Colonic mucosa (tissue), 4 donors: ENCODE data around the gene NFYA. TPM values are rescaled to one million over a fixed set of nuclear protein-coding genes. Genes with fewer than 3 reads are reported as not detected.

Experiments used
- DNase-seq: peaks from one replicate; pipeline ENCODE4 v3.0.0-alpha.2; 2020
- H3K27ac ChIP-seq: fragments of 200-600 bp; one replicate; pipeline ENCODE4 v1.8.0; 2021
- H3K27me3 ChIP-seq: fragments of 200-600 bp; one replicate; pipeline ENCODE4 v1.8.0; 2021
- H3K36me3 ChIP-seq: fragments of 200-600 bp; one replicate; pipeline ENCODE4 v1.8.0; 2021
- H3K4me1 ChIP-seq: fragments of 200-600 bp; one replicate; pipeline ENCODE4 v1.8.0; 2021; ENCODE audit warnings: mild to moderate bottlenecking
- H3K4me3 ChIP-seq: fragments of 200-600 bp; one replicate; pipeline ENCODE4 v1.8.0; 2021
- H3K9ac ChIP-seq, 2 donors: one replicate each; pipeline ENCODE4 v1.7.0; 2013; ENCODE audit warnings: control low read depth in 2 of 2, low read depth in 2 of 2, low read length in 2 of 2
- H3K9me3 ChIP-seq: fragments of 200-600 bp; one replicate; pipeline ENCODE4 v1.8.0; 2021
- CTCF ChIP-seq: fragments of 200-600 bp; IDR thresholded peaks from one replicate; pipeline ENCODE4 v1.8.0; 2022; ENCODE audit warnings: antibody characterized with exemption, mild to moderate bottlenecking
- intact Hi-C: fragments of 100-400 bp; cut with DNase I; formaldehyde crosslinking; loops from one replicate; pipeline ENCODE4 v1.14.1; 2022
- total RNA-seq, 2 donors: library from RNA; stranded (reverse); fragmentation: NEBNext Ultra II Directional in 1 of 2; extraction: Animal tissue kit (Norgen Biotek cat#: 25700) in 1 of 2; gene quantifications; one replicate each; pipeline ENCODE4 v1.2.1, GENCODE V29; 2021
- donor health status: healthy.
- donor health status: DM: no; HTN: no; CAD: no.
- donor health status: DM: no; HTN: no; CAD: no.

The NFYA gene
- 10 to 100 TPM; 21.2 to 24.5 TPM for total RNA-seq

- H3K27ac ChIP-seq, result peak within 1 kb of the TSS; percentile 100
- peak within 1 kb of the TSS; percentile 89 for H3K4me3 ChIP-seq
- intact Hi-C loops, result no loop called here
- DNase-seq, result no peak
- H3K4me1 ChIP-seq, result no peaks in the 10 kb centered on the region
- H3K9ac ChIP-seq, result peak within 1 kb of the TSS; percentile 95 to 100
- no peaks in the 10 kb centered on the region for H3K9me3 ChIP-seq
- H3K36me3 ChIP-seq, result no peaks in the 10 kb centered on the region
- TF ChIP-seq CTCF, result no peak
- no peaks in the 10 kb centered on the region for H3K27me3 ChIP-seq
Observed at GRCh38 chr6:41072836-41073202, at the start of gene NFYA. TSS of gene NFYA (plus strand) at chr6:41072974. CDS start at chr6:41079090, 6,116 bp downstream.

- Histone ChIP-seq H3K4me3 (no peak overlapping the region), H3K36me3 (no peaks in the 10 kb centered on the region), H3K9me3 (no peaks in the 10 kb centered on the region), H3K4me1 (no peaks in the 10 kb centered on the region), H3K27me3 (no peaks in the 10 kb centered on the region), H3K27ac (no peak overlapping the region), H3K9ac (no peak overlapping the region)
- intact Hi-C loops, result no loop called here
- DNase-seq, result no peak
- TF ChIP-seq CTCF, result no peak
Observed at GRCh38 chr6:41023114-41023513, 49.7 kb upstream of the NFYA start.

GRCh38 chr6:41025966-41026530 is 46.7 kb upstream of the NFYA start:
- no peak for DNase-seq
- TF ChIP-seq CTCF, result no peak
- intact Hi-C loops, result loop anchor here (5.0 kb wide), 1 partner anchor 129 kb away; no protein-coding TSS in a partner anchor
- H3K9ac ChIP-seq, result no peak overlapping the region
- no peak overlapping the region for H3K4me3 ChIP-seq
- H3K36me3 ChIP-seq, result no peaks in the 10 kb centered on the region
- no peaks in the 10 kb centered on the region for H3K9me3 ChIP-seq
- no peaks in the 10 kb centered on the region for H3K4me1 ChIP-seq
- no peak overlapping the region for H3K27ac ChIP-seq
- no peaks in the 10 kb centered on the region for H3K27me3 ChIP-seq

- H3K4me1 ChIP-seq, result no peaks in the 10 kb centered on the region
- no peak for TF ChIP-seq CTCF
- H3K27ac ChIP-seq, result peak overlapping the region; percentile 65
- intact Hi-C loops, result loop anchor here (5.0 kb wide), 1 partner anchor 130 kb away; no protein-coding TSS in a partner anchor
- no peaks in the 10 kb centered on the region for H3K27me3 ChIP-seq
- H3K9me3 ChIP-seq, result no peaks in the 10 kb centered on the region
- no peak for DNase-seq
- H3K9ac ChIP-seq, result peak overlapping the region in 1 of 2 donors; percentile 57
- H3K36me3 ChIP-seq, result no peaks in the 10 kb centered on the region
- peak overlapping the region; percentile 36 for H3K4me3 ChIP-seq
Observed at GRCh38 chr6:41027241-41027640, 45.5 kb upstream of the NFYA start.

- Histone ChIP-seq H3K4me1 (no peaks in the 10 kb centered on the region), H3K27ac (peak overlapping the region; percentile 65), H3K9me3 (no peaks in the 10 kb centered on the region), H3K27me3 (no peaks in the 10 kb centered on the region), H3K4me3 (peak overlapping the region; percentile 36), H3K36me3 (no peaks in the 10 kb centered on the region), H3K9ac (peak overlapping the region; percentile 57 to 75)
- TF ChIP-seq CTCF, result peak; percentile 97
- intact Hi-C loops, result loop anchor here (5.0 kb wide), 1 partner anchor 131 kb away; no protein-coding TSS in a partner anchor
- DNase-seq, result peak; percentile 89
Observed at GRCh38 chr6:41027799-41028560, 44.8 kb upstream of the NFYA start.
